HCT116 (cell line): ENCODE results near the gene TGDS. TPM values are rescaled to one million over a fixed set of nuclear protein-coding genes. Genes with fewer than 3 reads are reported as not detected.

Experiments
- ATAC-seq: fragments of 200-7000 bp; cut with Tn5 transposase; 2 replicates; pipeline ENCODE4 v1.9.1; 2020; ENCODE audit warnings: mild to moderate bottlenecking, moderate library complexity
- BruUV-seq: library from RNA; stranded (reverse); fragments of 400-500 nt; replicated peaks from 2 replicates; lab custom pipeline; 2021; lab: Mats Ljungman, UMichigan
- CTCF ChIA-PET: fragments of 300-600 bp; sonication (Branson Sonifier 250); formaldehyde crosslinking; loops from one replicate; lab custom pipeline; 2021; ENCODE audit warnings: antibody characterized with exemption; lab: Charles Lee
- POLR2A ChIA-PET: fragments of 300-600, 350-600 bp; sonication (Branson Sonifier 250); formaldehyde crosslinking; loops from one replicate; lab custom pipeline; 2021; ENCODE audit warnings: antibody characterized with exemption; lab: Charles Lee
- RAD21 ChIA-PET, 2 experiments: fragments of 300-600 bp; sonication (Branson Sonifier 250); formaldehyde crosslinking; loops; one replicate each; lab custom pipeline; 2023; ENCODE audit warnings: low total read pairs in 2 of 2; ENCODE audit not compliant: uncharacterized antibody in 2 of 2, unreplicated experiment in 2 of 2, low non-redundant PET in 1 of 2; lab: Charles Lee
- DNase-seq: peaks from one replicate; pipeline ENCODE4 v3.0.0-alpha.2; 2010; ENCODE audit warnings: low read depth, low spot score
- H2AFZ ChIP-seq: fragments of 200-600 bp; shearing (Covaris generic), sonication (generic); 2 replicates; pipeline ENCODE4 v1.6.1; 2017; ENCODE audit warnings: low read depth, mixed run types, mixed read lengths, antibody characterized with exemption, low read length; ENCODE audit not compliant: poor library complexity, severe bottlenecking
- H3K27ac ChIP-seq: 2 replicates; pipeline ENCODE4 v1.5.1; 2012; ENCODE audit warnings: low read depth, low read length
- H3K27me3 ChIP-seq: fragments of 200-600 bp; sonication (generic); 2 replicates; pipeline ENCODE4 v1.6.1; 2016; ENCODE audit warnings: mixed run types, low read length, mixed read lengths; ENCODE audit not compliant: insufficient read depth
- H3K36me3 ChIP-seq, 2 experiments: fragments of 200-500 bp in 1 of 2; fragments of 200-600 bp in 1 of 2; sonication (Bioruptor generic) in 1 of 2; sonication (generic) in 1 of 2; 2 replicates each; pipeline versions ENCODE4 v1.5.1 to v1.6.1; 2014 to 2016; ENCODE audit warnings: low read length in 2 of 2, inconsistent platforms in 1 of 2, mixed read lengths in 1 of 2, mixed run types in 1 of 2; ENCODE audit not compliant: insufficient read depth in 2 of 2, control insufficient read depth in 1 of 2
- H3K4me1 ChIP-seq, 2 experiments: fragments of 200-600 bp in 1 of 2; sonication (generic) in 1 of 2; 2 replicates each; pipeline versions ENCODE4 v1.5.1 to v1.6.1; 2012 to 2017; ENCODE audit warnings: low read length in 2 of 2, inconsistent platforms in 1 of 2, mild to moderate bottlenecking in 1 of 2, mixed read lengths in 1 of 2, mixed run types in 1 of 2, moderate library complexity in 1 of 2; ENCODE audit not compliant: insufficient read depth in 2 of 2, control insufficient read depth in 1 of 2
- H3K4me2 ChIP-seq: fragments of 200-600 bp; sonication (generic); 2 replicates; pipeline ENCODE4 v1.6.1; 2017; ENCODE audit warnings: mixed run types, low read length, mixed read lengths
- H3K4me3 ChIP-seq, 2 experiments: fragments of 200-600 bp in 1 of 2; sonication (generic) in 1 of 2; replicated peaks in 1 of 2; 2 replicates each; pipeline ENCODE4 v1.5.1; 2011 to 2016; ENCODE audit warnings: low read length in 2 of 2, control low read depth in 1 of 2, low read depth in 1 of 2, mild to moderate bottlenecking in 1 of 2, mixed read lengths in 1 of 2, mixed run types in 1 of 2
- H3K79me2 ChIP-seq: fragments of 200-600 bp; sonication (generic); 2 replicates; pipeline ENCODE4 v1.6.1; 2017; ENCODE audit warnings: mild to moderate bottlenecking, mixed run types, low read length, moderate library complexity, mixed read lengths; ENCODE audit not compliant: insufficient read depth
- H3K9ac ChIP-seq: fragments of 200-600 bp; sonication (generic); 2 replicates; pipeline ENCODE4 v1.6.1; 2016; ENCODE audit warnings: low read length, mixed read lengths
- H3K9me2 ChIP-seq: fragments of 200-600 bp; sonication (generic), shearing (Covaris generic); 2 replicates; pipeline ENCODE4 v1.6.1; 2017; ENCODE audit warnings: mixed run types, mild to moderate bottlenecking, moderate library complexity; ENCODE audit not compliant: insufficient read depth
- H3K9me3 ChIP-seq, 2 experiments: fragments of 200-500 bp in 1 of 2; fragments of 200-600 bp in 1 of 2; sonication (Bioruptor generic) in 1 of 2; sonication (generic) in 1 of 2; 2 replicates each; pipeline ENCODE4 v1.6.1; 2014 to 2017; ENCODE audit warnings: low read length in 2 of 2, mixed read lengths in 2 of 2, inconsistent platforms in 1 of 2, low read depth in 1 of 2, mild to moderate bottlenecking in 1 of 2, mixed run types in 1 of 2, moderate library complexity in 1 of 2; ENCODE audit not compliant: control insufficient read depth in 1 of 2, insufficient read depth in 1 of 2
- H4K20me1 ChIP-seq: fragments of 200-600 bp; sonication (generic), shearing (Covaris generic); 2 replicates; pipeline ENCODE4 v1.6.1; 2017; ENCODE audit warnings: mixed run types, mild to moderate bottlenecking, moderate library complexity; ENCODE audit not compliant: insufficient read depth
- CEBPB ChIP-seq: IDR thresholded peaks from 2 replicates; pipeline ENCODE4 v1.6.1; 2012; ENCODE audit warnings: low read depth
- CTCF ChIP-seq, 3 experiments: fragments of 200-600 bp in 1 of 3; sonication (generic) in 1 of 3; IDR thresholded peaks in 2 of 3; conservative IDR thresholded peaks in 1 of 3; 2 replicates each; pipeline ENCODE4 v1.5.1; 2012 to 2017; ENCODE audit warnings: low read depth in 2 of 3, low read length in 2 of 3, antibody characterized with exemption in 1 of 3, borderline replicate concordance in 1 of 3, control low read depth in 1 of 3, mild to moderate bottlenecking in 1 of 3, mixed read lengths in 1 of 3, mixed run types in 1 of 3, moderate library complexity in 1 of 3; ENCODE audit not compliant: insufficient read depth in 1 of 3
- EGR1 ChIP-seq: IDR thresholded peaks from 2 replicates; pipeline ENCODE4 v1.6.1; 2012; ENCODE audit warnings: low read depth
- FOSL1 ChIP-seq: IDR thresholded peaks from 2 replicates; pipeline ENCODE4 v1.6.1; 2012; ENCODE audit warnings: low read depth
- MAX ChIP-seq: IDR thresholded peaks from 2 replicates; pipeline ENCODE4 v1.6.1; 2012
- POLR2A ChIP-seq: IDR thresholded peaks from 2 replicates; pipeline ENCODE4 v1.7.0; 2011; ENCODE audit warnings: borderline replicate concordance; ENCODE audit not compliant: insufficient read depth, insufficient read length; ENCODE audit errors: extremely low read depth
- RAD21 ChIP-seq: IDR thresholded peaks from 2 replicates; pipeline ENCODE4 v1.6.1; 2012; ENCODE audit warnings: low read depth, mild to moderate bottlenecking
- REST ChIP-seq: IDR thresholded peaks from 2 replicates; pipeline ENCODE4 v1.6.1; 2012; ENCODE audit warnings: low read depth
- SIN3A ChIP-seq: IDR thresholded peaks from 2 replicates; pipeline ENCODE4 v1.6.1; 2012; ENCODE audit warnings: low read depth
- SRF ChIP-seq: IDR thresholded peaks from 2 replicates; pipeline ENCODE4 v1.6.1; 2012; ENCODE audit warnings: low read depth
- TCF7L2 ChIP-seq: IDR thresholded peaks from 2 replicates; pipeline ENCODE4 v1.7.0; 2011; ENCODE audit warnings: borderline replicate concordance, inconsistent platforms; ENCODE audit not compliant: insufficient read depth, insufficient read length; ENCODE audit errors: extremely low read depth
- YY1 ChIP-seq: IDR thresholded peaks from 2 replicates; pipeline ENCODE4 v1.6.1; 2011; ENCODE audit warnings: low read length, low read depth, moderate library complexity, mild to moderate bottlenecking; ENCODE audit not compliant: insufficient replicate concordance; ENCODE audit errors: extremely low read depth
- ZBTB33 ChIP-seq: IDR thresholded peaks from 2 replicates; pipeline ENCODE4 v1.6.1; 2011; ENCODE audit warnings: mild to moderate bottlenecking, low read length, moderate library complexity; ENCODE audit not compliant: insufficient replicate concordance; ENCODE audit errors: extremely low read depth
- ZFX ChIP-seq: fragments of 450-650 bp; IDR thresholded peaks from 2 replicates; pipeline ENCODE4 v1.6.1; 2017
- ZNF274 ChIP-seq: fragments of 200-500 bp; sonication (Bioruptor generic); IDR thresholded peaks from 2 replicates; pipeline ENCODE4 v1.6.1; 2014; ENCODE audit warnings: mild to moderate bottlenecking, low read depth, low read length, inconsistent platforms
- intact Hi-C: fragments of 100-400 bp; cut with micrococcal nuclease; formaldehyde crosslinking; loops from 2 replicates; pipeline ENCODE4 v1.10.0; 2022
- total RNA-seq: library from RNA; stranded (reverse); gene quantifications from one replicate; pipeline ENCODE4 v1.2.1, GENCODE V29; 2021; ENCODE audit not compliant: unreplicated experiment

The TGDS gene
- total RNA-seq, 1 experiment from 2014 or later: 16.9 TPM

- no peak for TF ChIP-seq ZBTB33
- TF ChIP-seq POLR2A: no peak
- TF ChIP-seq, all 23 proteins: peak for 0
Measured at GRCh38 chr13:94525781-94526180, 70.2 kb downstream of the TGDS start (continued).

GRCh38 chr13:94524407-94524806, 71.5 kb downstream of the TGDS start:
- ATAC-seq: no peak
- TF ChIP-seq EGR1: no peak
- TF ChIP-seq ZFX: no peak
- no peak for TF ChIP-seq POLR2A
- no peak for TF ChIP-seq RAD21
- TF ChIP-seq FOSL1: no peak
- TF ChIP-seq CTCF (IDR thresholded peaks at IDR 0.05 in 2 of 3, conservative IDR thresholded peaks at IDR 0.05 in 1 of 3; ENCODE audit: borderline replicate concordance in 1 of 3, insufficient read depth in 1 of 3, low read depth in 2 of 3, low read length in 2 of 3): no peak
- no peak for TF ChIP-seq TCF7L2
- TF ChIP-seq ZNF274: no peak
- no peak for TF ChIP-seq MAX
- TF ChIP-seq REST: no peak
- TF ChIP-seq ZBTB33: no peak
- TF ChIP-seq CEBPB: no peak
- no peak for TF ChIP-seq YY1
- no peak for TF ChIP-seq SIN3A
- no peak for TF ChIP-seq SRF

More at GRCh38 chr13:94524407-94524806, 71.5 kb downstream of the TGDS start:
- BruUV-seq: no TSS peak
- peaks cover 13% of the 10 kb centered on the region; the same call in 1 of the 2 replicates for H3K27me3 ChIP-seq
- no peaks in the 10 kb centered on the region for H3K36me3 ChIP-seq
- H3K9me2 ChIP-seq: no peaks in the 10 kb centered on the region
- ChIA-PET RAD21 (no interaction called here), POLR2A (no interaction called here), CTCF (no interaction called here)
- no peaks in the 10 kb centered on the region for H3K4me1 ChIP-seq
- no peak overlapping the region for H2AFZ ChIP-seq
- no peaks in the 10 kb centered on the region for H4K20me1 ChIP-seq
- DNase-seq: no peak
- no peak overlapping the region for H3K9ac ChIP-seq
- H3K27ac ChIP-seq: no peak overlapping the region
- intact Hi-C loops: no loop called here
- H3K79me2 ChIP-seq: no peaks in the 10 kb centered on the region
- no peak overlapping the region for H3K4me2 ChIP-seq
- no peaks in the 10 kb centered on the region for H3K9me3 ChIP-seq
- no peak overlapping the region for H3K4me3 ChIP-seq
